SH-SY5Y (cell line): Measurements from ENCODE around the gene LGALS4.

Experiments
- GATA2 ChIP-seq: IDR thresholded peaks from 2 replicates; pipeline ENCODE4 v1.6.1; 2011; ENCODE audit warnings: mild to moderate bottlenecking, low read depth, low read length
- GATA3 ChIP-seq: IDR thresholded peaks from 2 replicates; pipeline ENCODE4 v1.6.1; 2011; ENCODE audit warnings: low read depth, mild to moderate bottlenecking, low read length, moderate library complexity

LGALS4 gene

DNA sequence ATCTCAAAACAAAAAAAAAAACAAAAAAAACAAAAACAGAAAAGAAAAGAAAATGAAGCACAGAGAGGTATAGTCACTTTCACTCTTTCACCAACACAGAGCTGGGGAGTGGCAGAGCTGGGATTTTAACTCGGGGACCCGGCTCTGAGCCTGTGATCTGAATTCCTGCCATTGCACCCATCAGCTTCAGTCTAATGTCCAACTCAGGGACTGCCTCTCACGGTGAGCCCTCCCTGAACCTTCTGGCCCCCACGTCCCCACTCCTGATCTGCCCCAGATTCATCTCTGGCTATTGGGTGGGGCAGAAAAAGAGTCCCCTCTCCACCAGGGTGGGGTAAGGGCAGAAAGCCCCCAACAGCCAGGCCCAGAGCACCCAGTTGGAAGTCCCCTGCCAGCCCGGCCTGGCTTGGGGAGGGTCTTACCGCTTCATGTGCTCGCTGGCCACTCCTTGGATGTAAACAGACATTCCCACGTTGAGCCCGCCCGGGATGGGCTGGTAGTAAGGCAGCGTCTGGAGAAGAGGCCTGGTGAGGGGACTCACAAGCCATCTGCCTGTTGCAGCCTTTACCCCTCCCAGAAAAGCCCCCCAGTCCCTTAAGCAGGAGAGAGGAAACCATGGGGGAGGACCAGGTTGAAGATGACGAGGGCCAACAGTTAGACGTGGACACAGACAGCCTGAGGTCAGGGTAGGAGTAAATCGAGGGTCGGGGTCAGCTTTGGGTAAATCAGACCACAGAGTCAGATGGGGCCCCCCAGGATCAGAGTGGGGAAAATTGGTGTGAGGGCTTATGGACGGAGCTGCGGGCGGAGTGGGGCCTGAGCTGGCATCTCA is 520 bp downstream of the LGALS4 start:
- TF ChIP-seq GATA3 (no peak), GATA2 (no peak)

DNA sequence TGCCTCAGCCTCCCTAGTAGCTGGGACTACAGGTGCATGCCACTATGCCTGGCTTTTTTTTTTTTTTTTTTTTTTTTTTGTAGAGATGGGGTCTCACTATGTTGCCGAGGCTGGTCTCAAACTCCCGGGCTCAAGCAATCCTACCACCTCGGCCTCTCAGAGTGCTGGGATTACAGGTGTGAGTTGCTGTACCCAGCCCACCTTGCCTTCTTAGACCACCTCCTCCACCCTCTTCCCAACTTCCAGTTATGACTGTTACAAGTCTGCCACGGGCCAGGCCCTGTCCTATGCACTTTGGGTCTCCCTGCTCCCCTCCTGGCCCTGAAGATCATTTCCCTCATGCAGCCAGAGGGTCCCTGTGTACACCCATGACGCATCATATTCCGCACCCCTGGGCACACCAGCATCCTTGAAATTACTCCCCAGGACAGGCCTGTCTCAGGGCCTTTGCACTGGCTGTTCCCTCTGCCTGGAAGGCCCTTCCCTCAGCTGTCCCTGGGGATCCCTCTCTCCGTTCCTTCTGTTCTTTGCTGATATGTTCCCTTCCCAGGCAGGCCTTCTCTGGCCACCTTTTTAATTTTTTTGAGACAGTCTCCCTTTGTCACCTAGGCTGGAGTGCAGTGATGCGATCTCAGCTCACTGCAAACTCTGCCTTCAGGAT is 3.0 kb downstream of the LGALS4 start:
- TF ChIP-seq GATA2 (no peak), GATA3 (no peak)

DNA sequence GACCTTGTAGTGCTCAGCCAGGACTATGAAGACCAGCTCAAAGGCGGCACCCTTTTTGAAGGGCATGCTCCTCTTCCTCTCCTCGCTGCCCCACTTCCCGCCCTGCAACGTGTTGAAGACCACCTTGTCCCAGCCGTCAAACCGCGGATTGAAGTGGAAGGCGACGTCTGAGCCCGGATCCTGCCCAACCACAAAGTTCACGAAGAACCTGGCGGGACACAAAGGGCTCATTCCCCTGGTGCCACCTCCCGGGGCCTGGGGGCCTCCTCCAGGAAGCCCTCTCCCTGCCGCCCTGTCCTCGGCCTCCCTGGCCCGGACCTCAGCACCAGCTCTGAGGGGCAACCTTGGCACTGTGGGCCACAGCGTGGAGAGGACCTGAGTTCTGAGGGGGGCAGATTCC is 4.0 kb downstream of the LGALS4 start:
- no peak for TF ChIP-seq GATA2
- no peak for TF ChIP-seq GATA3

GRCh38 chr19:38806371-38806770 is 6.4 kb downstream of the LGALS4 start:
- TF ChIP-seq GATA3 (no peak), GATA2 (no peak)

DNA sequence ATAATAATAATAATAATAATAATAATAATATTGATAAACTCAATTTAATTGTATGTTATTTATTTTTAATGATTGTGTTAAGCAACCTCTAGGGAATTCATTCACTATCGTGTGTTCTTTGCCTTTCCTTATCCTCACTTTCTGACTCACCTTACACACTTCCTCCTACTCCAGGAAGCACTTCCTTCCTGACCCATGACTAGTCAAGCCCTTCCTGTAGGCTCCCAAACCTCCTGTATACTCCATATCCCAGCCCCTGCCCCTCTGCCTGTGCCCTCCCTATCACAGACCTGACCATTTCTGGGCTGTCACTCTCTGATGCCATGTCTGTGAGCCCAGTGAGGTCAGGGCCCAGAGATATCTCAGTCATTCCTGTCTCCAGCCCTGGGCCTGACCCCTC is 7.6 kb downstream of the LGALS4 start:
- TF ChIP-seq GATA2 (no peak), GATA3 (no peak)

GRCh38 chr19:38803543-38803942 is 9.2 kb downstream of the LGALS4 start:
- TF ChIP-seq GATA3 (no peak), GATA2 (no peak)

- no peak for TF ChIP-seq GATA2
- TF ChIP-seq GATA3, result no peak
These were observed 11.2 kb downstream of the LGALS4 start for GRCh38 chr19:38801359-38802095.

DNA sequence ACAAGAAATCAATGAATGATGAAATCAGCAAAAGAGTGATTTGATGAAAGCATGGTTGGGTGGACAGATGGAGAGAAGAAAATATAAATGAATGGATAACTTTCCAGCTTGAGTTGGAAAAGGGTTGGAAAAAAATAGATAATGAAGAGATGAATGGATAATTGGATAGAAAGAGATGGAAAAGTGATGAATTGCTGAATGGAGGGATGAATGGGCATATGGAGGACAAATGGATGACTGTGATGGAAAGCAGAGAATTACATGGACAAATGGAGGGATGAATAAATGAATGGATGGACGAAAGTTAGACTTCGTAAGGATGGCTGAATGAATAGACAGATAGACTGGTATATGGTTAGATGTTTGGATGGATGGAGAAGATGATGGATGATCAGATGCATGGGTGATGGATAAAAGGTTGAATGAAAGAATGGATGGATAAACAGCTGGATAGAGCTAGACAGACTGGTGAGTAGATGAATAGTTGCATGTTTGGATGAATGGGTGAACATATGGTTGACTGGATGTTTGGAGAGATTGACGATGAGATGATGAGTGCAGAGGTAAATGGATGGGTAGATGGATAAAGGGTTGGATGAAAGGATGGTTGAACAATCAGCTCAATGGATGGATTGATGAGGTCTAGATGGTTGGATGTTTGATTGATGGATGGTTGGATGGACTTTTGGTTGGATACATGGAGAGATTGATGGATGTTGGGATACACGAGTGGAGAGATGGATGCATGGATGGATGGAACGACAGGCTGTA is 12.0 kb downstream of the LGALS4 start:
- no peak for TF ChIP-seq GATA2
- TF ChIP-seq GATA3, result no peak

- TF ChIP-seq GATA2, result no peak
- no peak for TF ChIP-seq GATA3
These were observed 13.6 kb downstream of the LGALS4 start for GRCh38 chr19:38799104-38799503.

DNA sequence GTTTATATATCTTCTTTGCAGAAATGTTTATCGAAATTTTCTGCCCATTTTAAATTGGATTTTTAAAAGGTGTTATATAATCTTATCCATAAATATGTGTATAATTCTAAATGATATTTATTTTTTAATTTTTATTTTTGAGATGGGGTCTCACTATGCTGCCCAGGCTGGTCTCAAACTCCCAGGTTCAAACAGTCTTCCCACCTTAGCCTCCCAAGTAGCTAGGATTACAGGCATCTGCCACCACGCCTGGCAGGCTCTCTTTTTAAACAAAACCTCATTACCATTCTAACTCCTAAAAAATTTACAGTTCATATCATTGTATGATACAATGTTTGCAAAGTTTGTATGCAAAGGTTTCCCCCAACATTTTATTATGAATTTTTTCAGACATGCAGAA is 16.6 kb downstream of the LGALS4 start:
- TF ChIP-seq GATA3 (no peak), GATA2 (no peak)

- TF ChIP-seq GATA2 (no peak), GATA3 (no peak)
These were observed 17.2 kb downstream of the LGALS4 start for GRCh38 chr19:38795549-38795948.

DNA sequence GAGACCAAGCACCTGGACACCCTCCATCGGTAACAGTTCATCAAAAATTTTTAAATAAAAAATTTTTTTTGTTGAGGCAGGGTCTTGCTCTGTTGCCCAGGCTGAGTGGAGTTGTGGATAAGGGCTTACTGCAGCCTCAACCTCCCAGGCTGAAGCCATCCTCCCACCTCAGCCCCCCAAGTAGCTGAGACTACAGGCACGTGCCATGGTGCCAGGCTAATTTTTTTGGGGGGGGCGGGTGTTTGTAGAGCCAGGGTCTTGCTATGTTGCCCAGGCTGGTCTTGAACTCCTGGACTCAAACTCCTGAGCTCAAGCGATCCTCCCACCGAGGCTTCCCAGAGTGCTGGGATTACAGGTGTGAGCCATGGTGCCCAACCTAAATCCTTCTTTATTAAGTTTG is 19.1 kb downstream of the LGALS4 start:
- no peak for TF ChIP-seq GATA3
- no peak for TF ChIP-seq GATA2

GRCh38 chr19:38793177-38793576 is 19.6 kb downstream of the LGALS4 start:
- TF ChIP-seq GATA3, result no peak
- TF ChIP-seq GATA2, result no peak
